ENCODE data around the gene PLEKHB1.

Gene PLEKHB1

GRCh38 chr11:73693899-73694525, 47.6 kb downstream of the PLEKHB1 start:
- no peak for DNase-seq

GRCh38 chr11:73705053-73705452, 58.7 kb downstream of the PLEKHB1 start:
- DNase-seq, result no peak

GRCh38 chr11:73710964-73711363, 64.6 kb downstream of the PLEKHB1 start:
- DNase-seq, result no peak

All from NCI-H2081 treated with DMSO at 0.1 percent for 48 hours (cell line).